Measurements from ENCODE around the gene PECR.
"Not testable (repeated sequence)": the region's sequence is repeated elsewhere in the genome, so short reads cannot be mapped to it uniquely, and the experiment has no call there.

The PECR gene

GRCh38 chr2:215997219-215997618, 84.4 kb downstream of the PECR start:
- no peak for DNase-seq

- DNase-seq = no peak
Measured at GRCh38 chr2:215994911-215995310, 86.7 kb downstream of the PECR start.

- DNase-seq = not testable (repeated sequence)
Measured at GRCh38 chr2:215988556-215989207, 92.9 kb downstream of the PECR start.

All from stimulated activated CD4-positive, alpha-beta T cell treated with anti-CD3 and anti-CD28 coated beads, Interleukin-15, amount 100 ng/mL, for 24 hours (primary cell).